Panc1 (cell line): ENCODE data around the gene PLPP4.

Experiments
- CTCF ChIP-seq: fragments of 450-650 bp; IDR thresholded peaks from 2 replicates; pipeline ENCODE4 v1.5.1; 2017; ENCODE audit warnings: mild to moderate bottlenecking
- SIN3A ChIP-seq: IDR thresholded peaks from 2 replicates; pipeline ENCODE4 v1.6.1; 2012; ENCODE audit warnings: low read depth, mild to moderate bottlenecking, low read length, moderate library complexity, borderline replicate concordance; ENCODE audit not compliant: insufficient read depth

DNA sequence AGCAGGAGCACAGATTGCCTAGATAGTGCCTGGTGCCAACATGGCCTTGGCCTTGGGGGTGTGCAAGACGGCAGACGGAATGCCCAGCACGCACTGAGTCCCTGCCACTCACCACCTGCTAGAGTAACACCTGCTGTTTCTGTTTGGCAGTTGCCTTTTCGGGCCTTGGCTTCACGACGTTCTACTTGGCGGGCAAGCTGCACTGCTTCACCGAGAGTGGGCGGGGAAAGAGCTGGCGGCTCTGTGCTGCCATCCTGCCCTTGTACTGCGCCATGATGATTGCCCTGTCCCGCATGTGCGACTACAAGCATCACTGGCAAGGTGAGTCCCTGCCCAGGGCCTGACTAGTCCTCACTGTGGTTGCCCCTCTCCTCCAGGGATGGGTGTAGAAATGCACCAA is 118.0 kb downstream of the PLPP4 start:
- TF ChIP-seq CTCF: no peak
- no peak for TF ChIP-seq SIN3A
